Heart left ventricle (tissue), 16 donors: ENCODE results near the gene VAV1. TPM values are rescaled to one million over a fixed set of nuclear protein-coding genes. Genes with fewer than 3 reads are reported as not detected.

Experiments
- ATAC-seq, 4 donors: fragments of 200-7000 bp; cut with Tn5 transposase; one replicate each; pipeline ENCODE4 v1.9.1; 2020 to 2022; ENCODE audit warnings: moderate library complexity in 4 of 4, mild to moderate bottlenecking in 3 of 4, moderate number of reproducible peaks in 1 of 4
- DNase-seq, 5 donors: peaks; one replicate each; pipeline ENCODE4 v3.0.0-alpha.2; 2020
- H3K27ac ChIP-seq, 12 donors: fragments of 200-600 bp; sonication (generic) in 4 of 12; one replicate each; pipeline versions ENCODE4 v1.5.0 to v1.8.0; 2016 to 2022; ENCODE audit warnings: mild to moderate bottlenecking in 2 of 12
- H3K27me3 ChIP-seq, 9 donors: fragments of 200-600 bp; sonication (generic) in 2 of 9; one replicate each; pipeline versions ENCODE4 v1.5.1 to v1.8.0; 2016 to 2022; ENCODE audit warnings: mild to moderate bottlenecking in 3 of 9
- H3K36me3 ChIP-seq, 9 donors: fragments of 200-600 bp; sonication (generic) in 2 of 9; one replicate each; pipeline versions ENCODE4 v1.5.0 to v1.8.0; 2018 to 2022; ENCODE audit warnings: mild to moderate bottlenecking in 2 of 9
- H3K4me1 ChIP-seq, 12 donors: fragments of 200-600 bp; sonication (generic) in 4 of 12; one replicate each; pipeline versions ENCODE4 v1.5.0 to v1.8.0; 2016 to 2022; ENCODE audit warnings: mild to moderate bottlenecking in 3 of 12
- H3K4me3 ChIP-seq, 12 donors: fragments of 200-600 bp; sonication (generic) in 4 of 12; one replicate each; pipeline versions ENCODE4 v1.5.0 to v1.8.0; 2017 to 2022; ENCODE audit warnings: mild to moderate bottlenecking in 9 of 12, moderate library complexity in 4 of 12
- H3K9me3 ChIP-seq, 12 donors: fragments of 200-600 bp; sonication (generic) in 4 of 12; one replicate each; pipeline versions ENCODE4 v1.5.0 to v1.8.0; 2016 to 2022; ENCODE audit warnings: mild to moderate bottlenecking in 1 of 12
- POLR2A ChIP-seq, 2 donors: fragments of 450-650 bp; IDR thresholded peaks; one replicate each; pipeline ENCODE4 v1.6.1; 2017; ENCODE audit warnings: antibody characterized with exemption in 2 of 2, mild to moderate bottlenecking in 2 of 2, moderate library complexity in 2 of 2
- WGBS, 4 donors: extraction: QIAGEN DNeasy Blood & Tissue Kit in 2 of 4; methylation state at CpG; one replicate each; pipeline versions ENCODE4 v1.1.5 to v1.1.7; 2013 to 2018; 5-methylcytosine and 5-hydroxymethylcytosine counted together
- intact Hi-C, 10 donors: fragments of 100-400 bp; cut with DNase I; formaldehyde crosslinking; loops; one replicate each; pipeline versions ENCODE4 v1.11.1 to v1.14.2; 2022
- polyA plus RNA-seq, 2 donors: library from polyadenylated mRNA; stranded (reverse); fragments of 200-250 nt; gene quantifications; one replicate each; pipeline ENCODE4 v1.2.3, GENCODE V29; 2013
- total RNA-seq, 9 donors: library from RNA; depleted of rRNA in 2 of 9; stranded (reverse); fragments of >200 nt in 2 of 9; fragmentation: NEBNext Ultra II Directional in 3 of 9; extraction: Animal tissue kit (Norgen Biotek cat#: 25700) in 3 of 9; gene quantifications; one replicate each; pipeline versions ENCODE4 v1.1.0 to v1.2.4, GENCODE V29; 2016 to 2023
- TF ChIP-seq, protein P1 (sequence below), 12 donors: fragments of 200-600 bp; sonication (generic) in 4 of 12; IDR thresholded peaks; one replicate each; pipeline versions ENCODE4 v1.5.0 to v1.8.0; 2018 to 2022; ENCODE audit warnings: antibody characterized with exemption in 12 of 12, mild to moderate bottlenecking in 5 of 12
- donor health status: ischemic (EF 13 %, LVEDD 7.1; RV severe dilation, severe dysfunction).
- donor health status: healthy with polysubstance abuse.
- donor health status: DM: no; HTN: yes; CAD: no.
- donor health status: DM: no; HTN: no; CAD: no.
- donor health status: ischemic (EF 25% LVEDD 6.9; RV normal size, moderate dysfunction).
- donor health status: ischemic (EF 25% LVEDD 5.7; RV mildly dilated, moderate dysfunction).
- donor health status: healthy.
- donor health status: DM: yes; HTN: yes; CAD: no.
- donor health status: ischemic (EF 35%, LVEDD 5.7; RV mildly dilated, moderate dysfunction).
- donor health status: nonischemic (EF 11% LVEDD 7.7; RV severe dilation, severe dysfunction).
- donor health status: DM: yes; HTN: yes; CAD: no.
- donor health status: PGD.
- donor health status: ischemic (EF 29% LVEDD 5.4; RV normal size, mild dysfunction).
- donor health status: nonischemic (EF 23%, LVEDD 6.1; RV moderate dilation, normal function).

The VAV1 gene
- total and polyA plus RNA-seq, 11 donors, result 0.69 to 25.6 (median 1.2) TPM

DNA sequence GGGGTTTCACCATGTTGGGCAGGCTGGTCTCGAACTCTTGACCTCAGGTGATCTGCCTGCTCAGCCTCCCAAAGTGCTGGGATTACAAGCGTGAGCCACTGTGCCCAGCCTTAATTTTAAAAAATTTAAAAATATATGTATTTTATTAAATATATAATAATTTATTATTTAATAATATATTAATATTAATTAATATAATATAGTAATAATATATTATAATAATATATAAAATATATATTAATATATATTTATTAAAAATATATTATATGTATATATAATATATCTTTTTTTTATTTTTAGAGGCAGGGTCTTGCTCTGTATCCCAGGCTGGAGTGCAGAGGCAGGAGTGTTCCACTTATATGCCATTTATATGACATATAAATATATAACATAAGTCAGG, 61.9 kb downstream of the VAV1 start:
- DNase-seq, result no peak
- Histone ChIP-seq H3K27me3 (peaks cover 0 to 4% (median 0%) of the 10 kb centered on the region in 9 donors), H3K9me3 (peaks cover 0 to 9% (median 0%) of the 10 kb centered on the region in 12 donors), H3K27ac (no peak overlapping the region), H3K4me1 (peaks cover 0 to 4% (median 0%) of the 10 kb centered on the region in 12 donors), H3K4me3 (no peak overlapping the region), H3K36me3 (peaks cover 0 to 72% (median 0%) of the 10 kb centered on the region in 9 donors)
- WGBS, 4 donors, result 90 to 97% (median 93%) methylated on average over 2 of the region's 2 CpGs
- intact Hi-C loops, result no loop called here
- no peak for TF ChIP-seq POLR2A (IDR thresholded peaks at IDR 0.05)
- TF ChIP-seq, protein P1, sequence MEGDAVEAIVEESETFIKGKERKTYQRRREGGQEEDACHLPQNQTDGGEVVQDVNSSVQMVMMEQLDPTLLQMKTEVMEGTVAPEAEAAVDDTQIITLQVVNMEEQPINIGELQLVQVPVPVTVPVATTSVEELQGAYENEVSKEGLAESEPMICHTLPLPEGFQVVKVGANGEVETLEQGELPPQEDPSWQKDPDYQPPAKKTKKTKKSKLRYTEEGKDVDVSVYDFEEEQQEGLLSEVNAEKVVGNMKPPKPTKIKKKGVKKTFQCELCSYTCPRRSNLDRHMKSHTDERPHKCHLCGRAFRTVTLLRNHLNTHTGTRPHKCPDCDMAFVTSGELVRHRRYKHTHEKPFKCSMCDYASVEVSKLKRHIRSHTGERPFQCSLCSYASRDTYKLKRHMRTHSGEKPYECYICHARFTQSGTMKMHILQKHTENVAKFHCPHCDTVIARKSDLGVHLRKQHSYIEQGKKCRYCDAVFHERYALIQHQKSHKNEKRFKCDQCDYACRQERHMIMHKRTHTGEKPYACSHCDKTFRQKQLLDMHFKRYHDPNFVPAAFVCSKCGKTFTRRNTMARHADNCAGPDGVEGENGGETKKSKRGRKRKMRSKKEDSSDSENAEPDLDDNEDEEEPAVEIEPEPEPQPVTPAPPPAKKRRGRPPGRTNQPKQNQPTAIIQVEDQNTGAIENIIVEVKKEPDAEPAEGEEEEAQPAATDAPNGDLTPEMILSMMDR (IDR thresholded peaks at IDR 0.05), result no peak
- no peak for ATAC-seq

DNA sequence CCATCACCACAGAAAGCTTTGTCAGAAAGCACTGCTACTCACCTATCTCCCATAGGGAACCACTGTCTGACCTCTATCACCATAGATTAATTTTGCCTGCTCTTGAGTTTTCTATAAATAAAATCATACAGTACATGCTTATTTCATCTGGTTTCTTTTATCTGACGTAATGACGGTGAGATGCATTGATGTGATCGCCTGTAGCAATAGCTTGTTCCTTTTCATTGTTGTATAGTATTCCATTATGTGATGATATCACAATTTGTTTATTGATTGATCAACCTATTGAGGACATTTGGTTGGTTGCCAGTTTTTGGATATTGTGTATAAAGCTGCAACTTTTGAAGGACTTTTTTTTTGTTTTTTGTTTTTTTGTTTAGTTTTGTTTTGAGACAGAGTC, 63.0 kb downstream of the VAV1 start:
- no peak overlapping the region for H3K4me3 ChIP-seq
- intact Hi-C loops, result no loop called here
- no peak for ATAC-seq
- TF ChIP-seq POLR2A (IDR thresholded peaks at IDR 0.05), result no peak
- TF ChIP-seq, protein P1 (IDR thresholded peaks at IDR 0.05), result no peak
- no peak overlapping the region for H3K27ac ChIP-seq
- peaks cover 0 to 4% (median 0%) of the 10 kb centered on the region in 12 donors for H3K4me1 ChIP-seq
- H3K27me3 ChIP-seq, result peaks cover 0 to 4% (median 0%) of the 10 kb centered on the region in 9 donors
- DNase-seq, result no peak
- 84 to 92% (median 90%) methylated on average over 3 of the region's 3 CpGs for WGBS, 4 donors
- peaks cover 0 to 67% (median 0%) of the 10 kb centered on the region in 9 donors for H3K36me3 ChIP-seq
- peaks cover 0 to 9% (median 0%) of the 10 kb centered on the region in 12 donors for H3K9me3 ChIP-seq

DNA sequence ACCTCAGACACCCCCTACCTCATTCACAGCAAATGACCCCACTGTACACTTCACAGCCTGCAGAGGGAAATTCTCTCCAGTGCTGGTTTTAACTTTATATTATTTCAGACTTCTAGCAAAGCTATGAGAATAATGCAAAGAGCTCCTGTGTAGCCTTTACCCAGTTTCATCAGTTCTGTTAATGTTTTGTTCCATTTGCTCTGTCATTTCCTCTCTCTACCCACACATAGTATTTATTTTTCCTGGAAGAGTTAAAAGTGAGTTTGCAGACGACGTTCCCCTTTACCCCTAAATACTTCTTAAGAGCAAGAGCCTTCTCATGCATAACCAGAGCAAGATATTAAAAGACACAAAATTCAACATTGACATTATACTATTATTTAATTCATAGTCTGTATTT, 65.0 kb downstream of the VAV1 start:
- Histone ChIP-seq H3K27me3 (peaks cover 0 to 4% (median 0%) of the 10 kb centered on the region in 9 donors), H3K36me3 (peaks cover 0 to 58% (median 0%) of the 10 kb centered on the region in 9 donors), H3K4me3 (no peak overlapping the region), H3K9me3 (peaks cover 0 to 9% (median 0%) of the 10 kb centered on the region in 12 donors), H3K4me1 (no peaks in the 10 kb centered on the region), H3K27ac (no peak overlapping the region)
- WGBS, 4 donors, result 40 to 51% (median 43%) methylated on average over 2 of the region's 2 CpGs
- TF ChIP-seq, protein P1 (IDR thresholded peaks at IDR 0.05), result no peak
- no peak for TF ChIP-seq POLR2A (IDR thresholded peaks at IDR 0.05)
- intact Hi-C loops, result no loop called here
- no peak for DNase-seq
- ATAC-seq, result no peak

DNA sequence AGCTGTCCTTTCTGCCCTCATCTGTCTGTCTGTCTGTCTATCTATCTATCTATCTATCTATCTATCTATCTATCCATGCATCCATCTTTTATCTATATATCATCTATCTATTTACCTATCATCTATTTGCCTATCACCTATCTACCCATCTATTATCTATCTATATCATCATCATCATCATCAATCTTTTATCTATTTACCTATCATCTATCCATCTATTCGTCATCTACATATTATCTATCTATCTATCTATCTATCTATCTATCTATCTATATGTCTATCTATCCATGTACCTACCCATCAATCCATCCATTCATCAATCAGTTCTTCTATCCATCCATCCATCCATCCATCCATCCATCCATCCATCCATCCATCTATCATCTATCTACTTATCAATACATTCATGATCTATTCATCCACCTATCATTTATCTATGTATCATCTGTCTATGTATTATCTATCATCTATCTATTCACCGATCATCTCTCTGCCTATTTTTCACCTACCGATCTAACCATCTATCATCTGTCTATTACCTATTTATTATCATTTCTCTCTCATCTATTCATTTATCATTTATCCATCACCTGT, 65.7 kb downstream of the VAV1 start:
- Histone ChIP-seq H3K27me3 (peaks cover 0 to 4% (median 0%) of the 10 kb centered on the region in 9 donors), H3K9me3 (peaks cover 0 to 9% (median 0%) of the 10 kb centered on the region in 12 donors), H3K4me1 (no peaks in the 10 kb centered on the region), H3K36me3 (peaks cover 0 to 52% (median 0%) of the 10 kb centered on the region in 9 donors), H3K27ac (no peak overlapping the region), H3K4me3 (no peak overlapping the region)
- WGBS, 4 donors, result 75 to 81% (median 77%) methylated on average over 3 of the region's 3 CpGs
- TF ChIP-seq, protein P1 (IDR thresholded peaks at IDR 0.05), result no peak
- no peak for TF ChIP-seq POLR2A (IDR thresholded peaks at IDR 0.05)
- DNase-seq (no peak), ATAC-seq (no peak)
- intact Hi-C loops, result no loop called here
